DND-41 (cell line): ENCODE results near the gene CFAP65.

Source experiments
- ATAC-seq: fragments of 200-7000 bp; cut with Tn5 transposase; 3 replicates; pipeline ENCODE4 v1.9.1; 2021; ENCODE audit warnings: low read depth; ENCODE audit not compliant: insufficient read depth
- DNase-seq: peaks from one replicate; pipeline ENCODE4 v3.0.0-alpha.2; 2020
- H2AFZ ChIP-seq: 2 replicates; pipeline ENCODE4 v1.6.0; 2012; ENCODE audit warnings: low read depth, low read length
- H3K27ac ChIP-seq: 2 replicates; pipeline ENCODE4 v1.5.1; 2012; ENCODE audit warnings: low read length, inconsistent platforms
- H3K27me3 ChIP-seq: fragments of 200-600 bp; sonication (generic); 2 replicates; pipeline ENCODE4 v1.6.0; 2012; ENCODE audit warnings: low read length, mild to moderate bottlenecking, inconsistent platforms; ENCODE audit not compliant: insufficient read depth, poor library complexity
- H3K36me3 ChIP-seq: 2 replicates; pipeline ENCODE4 v1.5.1; 2012; ENCODE audit warnings: low read length, inconsistent platforms; ENCODE audit not compliant: insufficient read depth
- H3K4me1 ChIP-seq: 2 replicates; pipeline ENCODE4 v1.5.1; 2012; ENCODE audit warnings: mild to moderate bottlenecking, low read length; ENCODE audit not compliant: insufficient read depth
- H3K4me2 ChIP-seq: 2 replicates; pipeline ENCODE4 v1.6.0; 2012; ENCODE audit warnings: mild to moderate bottlenecking, moderate library complexity, low read length, inconsistent platforms; ENCODE audit not compliant: insufficient read depth
- H3K4me3 ChIP-seq, 2 experiments: fragments of 200-600 bp in 1 of 2; shearing (Covaris generic) in 1 of 2; 2 replicates each; pipeline ENCODE4 v1.5.1; 2012 to 2016; ENCODE audit warnings: inconsistent platforms in 2 of 2, low read length in 2 of 2, mild to moderate bottlenecking in 2 of 2, low read depth in 1 of 2, moderate library complexity in 1 of 2
- H3K79me2 ChIP-seq: 2 replicates; pipeline ENCODE4 v1.6.0; 2012; ENCODE audit warnings: low read length, inconsistent platforms; ENCODE audit not compliant: insufficient read depth
- H3K9ac ChIP-seq: 2 replicates; pipeline ENCODE4 v1.6.0; 2012; ENCODE audit warnings: low read depth, mild to moderate bottlenecking, inconsistent platforms, low read length, moderate library complexity
- H3K9me3 ChIP-seq: 2 replicates; pipeline ENCODE4 v1.5.1; 2012; ENCODE audit warnings: low read length, moderate library complexity, mild to moderate bottlenecking, inconsistent platforms; ENCODE audit not compliant: insufficient read depth, severe bottlenecking
- H4K20me1 ChIP-seq: 2 replicates; pipeline ENCODE4 v1.6.0; 2012; ENCODE audit warnings: low read length; ENCODE audit not compliant: insufficient read depth
- CTCF ChIP-seq: IDR thresholded peaks from 2 replicates; pipeline ENCODE4 v1.5.1; 2012; ENCODE audit warnings: borderline replicate concordance, low read length, moderate library complexity, mild to moderate bottlenecking; ENCODE audit not compliant: poor library complexity, severe bottlenecking; ENCODE audit errors: extremely low read depth
- EZH2 ChIP-seq: IDR thresholded peaks from 3 replicates; pipeline ENCODE4 v1.6.1; 2012; ENCODE audit warnings: borderline replicate concordance, low read depth, mild to moderate bottlenecking, moderate library complexity, low read length, inconsistent platforms; ENCODE audit not compliant: severe bottlenecking

CFAP65 gene

GRCh38 chr2:219026946-219027345 lies 14.4 kb downstream of the CFAP65 start:
- ATAC-seq: no peak
- DNase-seq: no peak
- no peaks in the 10 kb centered on the region for H3K79me2 ChIP-seq

GRCh38 chr2:219025637-219026585 lies 15.4 kb downstream of the CFAP65 start:
- TF ChIP-seq EZH2: no peak
- no peak for TF ChIP-seq CTCF
- H3K4me1 ChIP-seq: no peaks in the 10 kb centered on the region

More at GRCh38 chr2:219026946-219027345, 14.4 kb downstream of the CFAP65 start:
- Histone ChIP-seq H3K9ac (no peak overlapping the region), H3K27ac (no peak overlapping the region), H3K27me3 (peaks cover 13% of the 10 kb centered on the region), H4K20me1 (peaks cover 8% of the 10 kb centered on the region; the same call in 1 of the 2 replicates), H3K36me3 (no peaks in the 10 kb centered on the region), H3K9me3 (no peaks in the 10 kb centered on the region), H3K4me2 (no peak overlapping the region), H2AFZ (no peak overlapping the region), H3K4me3 (no peak overlapping the region), H3K4me1 (no peaks in the 10 kb centered on the region)
- TF ChIP-seq CTCF (no peak), EZH2 (no peak)

GRCh38 chr2:219024059-219024458 lies 17.3 kb downstream of the CFAP65 start:
- Histone ChIP-seq H3K27ac (no peak overlapping the region), H3K27me3 (peaks cover 13% of the 10 kb centered on the region), H2AFZ (no peak overlapping the region), H4K20me1 (peaks cover 3% of the 10 kb centered on the region; the same call in 1 of the 2 replicates), H3K36me3 (no peaks in the 10 kb centered on the region), H3K79me2 (no peaks in the 10 kb centered on the region), H3K4me2 (no peak overlapping the region), H3K9me3 (no peaks in the 10 kb centered on the region), H3K4me3 (no peak overlapping the region), H3K9ac (no peak overlapping the region), H3K4me1 (no peaks in the 10 kb centered on the region)
- ATAC-seq: no peak
- TF ChIP-seq CTCF (no peak), EZH2 (no peak)
- no peak for DNase-seq

More at GRCh38 chr2:219025637-219026585, 15.4 kb downstream of the CFAP65 start:
- ATAC-seq: no peak
- DNase-seq: no peak
- Histone ChIP-seq H3K27me3 (peaks cover 13% of the 10 kb centered on the region), H3K36me3 (no peaks in the 10 kb centered on the region), H2AFZ (no peak overlapping the region), H3K9me3 (no peaks in the 10 kb centered on the region), H3K27ac (no peak overlapping the region), H3K79me2 (no peaks in the 10 kb centered on the region), H3K9ac (no peak overlapping the region), H3K4me3 (no peak overlapping the region), H3K4me2 (no peak overlapping the region), H4K20me1 (peaks cover 8% of the 10 kb centered on the region; the same call in 1 of the 2 replicates)
